HepG2 (cell line): ENCODE data around the gene SUMO4. TPM values are rescaled to one million over a fixed set of nuclear protein-coding genes. Genes with fewer than 3 reads are reported as not detected.
A peak's percentile ranks its signal among the peaks of the same experiment; 100 is the strongest.

Source experiments
- E2F2 ChIP-seq: sonication (generic); formaldehyde crosslinking; IDR thresholded peaks from 2 replicates; pipeline ENCODE4 v1.4.0; 2020; ENCODE audit warnings: missing genetic modification reagents, borderline replicate concordance
- HMGXB3 ChIP-seq: sonication (generic); formaldehyde crosslinking; IDR thresholded peaks from 2 replicates; pipeline ENCODE4 v1.4.0; 2020; ENCODE audit warnings: missing genetic modification reagents, borderline replicate concordance
- IKZF5 ChIP-seq: IDR thresholded peaks from 2 replicates; pipeline ENCODE4 v1.6.1; 2018; ENCODE audit warnings: missing genetic modification reagents, mild to moderate bottlenecking, missing compliant biosample characterization
- KAT8 ChIP-seq: IDR thresholded peaks from 2 replicates; pipeline ENCODE4 v1.6.1; 2016; ENCODE audit warnings: missing genetic modification reagents, missing compliant biosample characterization
- MAFG ChIP-seq: sonication (generic); formaldehyde crosslinking; IDR thresholded peaks from 2 replicates; pipeline ENCODE4 v1.5.1; 2020; ENCODE audit warnings: mild to moderate bottlenecking, missing genetic modification reagents
- NFIB ChIP-seq: sonication (generic); formaldehyde crosslinking; IDR thresholded peaks from 2 replicates; pipeline ENCODE4 v1.9.0; 2021; ENCODE audit warnings: missing genetic modification reagents, mild to moderate bottlenecking, borderline replicate concordance
- POGK ChIP-seq: sonication (generic); formaldehyde crosslinking; conservative IDR thresholded peaks from 2 replicates; pipeline ENCODE4 v1.8.0; 2022; ENCODE audit warnings: mild to moderate bottlenecking, moderate library complexity, missing genetic modification reagents
- PRPF4 ChIP-seq: fragments of 200-400 bp; formaldehyde crosslinking; IDR thresholded peaks from 2 replicates; pipeline ENCODE4 v1.6.1; 2016; ENCODE audit warnings: low read length, low read depth; ENCODE audit not compliant: poor library complexity, severe bottlenecking
- RBAK ChIP-seq: sonication (generic); formaldehyde crosslinking; IDR thresholded peaks from 2 replicates; pipeline ENCODE4 v1.5.1; 2020; ENCODE audit warnings: mild to moderate bottlenecking, missing genetic modification reagents
- ZBTB4 ChIP-seq: sonication (generic); formaldehyde crosslinking; IDR thresholded peaks from 2 replicates; pipeline ENCODE4 v1.4.0; 2020; ENCODE audit warnings: missing genetic modification reagents, mild to moderate bottlenecking, borderline replicate concordance
- ZNF33A ChIP-seq: sonication (generic); formaldehyde crosslinking; IDR thresholded peaks from 2 replicates; pipeline ENCODE4 v1.5.1; 2020; ENCODE audit warnings: missing genetic modification reagents, mild to moderate bottlenecking, moderate library complexity, borderline replicate concordance
- ZNF704 ChIP-seq: sonication (generic); formaldehyde crosslinking; IDR thresholded peaks from 2 replicates; pipeline ENCODE4 v1.8.1; 2023; ENCODE audit warnings: mild to moderate bottlenecking, inconsistent platforms, moderate library complexity, missing genetic modification reagents, borderline replicate concordance
- ZNF792 ChIP-seq: IDR thresholded peaks from 2 replicates; pipeline ENCODE4 v1.6.1; 2016
- ZSCAN22 ChIP-seq: sonication (generic); formaldehyde crosslinking; IDR thresholded peaks from 2 replicates; pipeline ENCODE4 v1.4.0; 2020; ENCODE audit warnings: mild to moderate bottlenecking, missing genetic modification reagents
- polyA plus RNA-seq, 8 experiments: library from polyadenylated mRNA; depleted of rRNA in 3 of 8; stranded (reverse) in 7 of 8; unstranded in 1 of 8; fragments of >200 nt; fragmentation: Illumina TruSeq in 4 of 8; extraction: Trizol in 4 of 8; gene quantifications; 2 replicates each; pipeline versions ENCODE4 v1.2.1 to v1.2.3, GENCODE V29; 2011 to 2016; ENCODE audit warnings: low read depth in 4 of 8, missing spikeins in 1 of 8, mixed read lengths in 1 of 8; ENCODE audit not compliant: insufficient read depth in 1 of 8
- total RNA-seq, 5 experiments: library from RNA; depleted of rRNA; stranded (reverse); fragments of >200 nt; fragmentation: Illumina TruSeq; extraction: Trizol; gene quantifications; 2 replicates each; pipeline ENCODE4 v1.2.3, GENCODE V29; 2016; ENCODE audit warnings: low read depth in 1 of 5

SUMO4 gene
- total and polyA plus RNA-seq, 2 of the 13 experiments (the other 11 are each of a cell fraction or from before 2014, with no cell fraction given): 0.22 to 1.2 TPM

- no peak for TF ChIP-seq ZBTB4 (CRISPR knock-in tag)
- TF ChIP-seq E2F2 (CRISPR knock-in tag): no peak
- peak; percentile 85; the same call in 1 of the 2 replicates for TF ChIP-seq IKZF5 (CRISPR knock-in tag)
- no peak for TF ChIP-seq RBAK (CRISPR knock-in tag)
- TF ChIP-seq MAFG (CRISPR knock-in tag): no peak
- no peak for TF ChIP-seq PRPF4
- TF ChIP-seq ZSCAN22 (CRISPR knock-in tag): no peak
- TF ChIP-seq KAT8: peak; percentile 51; the same call in 1 of the 2 replicates
- TF ChIP-seq POGK (CRISPR knock-in tag): 0 out of 2 replicates have a peak, but pooled peaks have one; percentile 37
- no peak for TF ChIP-seq HMGXB3 (CRISPR knock-in tag)
- TF ChIP-seq ZNF33A (CRISPR knock-in tag): no peak
- no peak for TF ChIP-seq ZNF704 (CRISPR knock-in tag)
- TF ChIP-seq ZNF792: 0 out of 2 replicates have a peak, but pooled peaks have one; percentile 21
- TF ChIP-seq NFIB (CRISPR knock-in tag): no peak
Observed at GRCh38 chr6:149431905-149432775, 32.1 kb downstream of the SUMO4 start (continued).
